NCI-H345 treated with DMSO at 0.1 percent for 48 hours (cell line): ENCODE results near the gene FAM83E.
"Not testable (repeated sequence)": the region's sequence is repeated elsewhere in the genome, so short reads cannot be mapped to it uniquely, and the experiment has no call there.

Experiments used
- DNase-seq: peaks from one replicate; lab custom pipeline; 2025; ENCODE audit not compliant: unreplicated experiment; lab: John Stamatoyannopoulos, UW

FAM83E gene

DNA sequence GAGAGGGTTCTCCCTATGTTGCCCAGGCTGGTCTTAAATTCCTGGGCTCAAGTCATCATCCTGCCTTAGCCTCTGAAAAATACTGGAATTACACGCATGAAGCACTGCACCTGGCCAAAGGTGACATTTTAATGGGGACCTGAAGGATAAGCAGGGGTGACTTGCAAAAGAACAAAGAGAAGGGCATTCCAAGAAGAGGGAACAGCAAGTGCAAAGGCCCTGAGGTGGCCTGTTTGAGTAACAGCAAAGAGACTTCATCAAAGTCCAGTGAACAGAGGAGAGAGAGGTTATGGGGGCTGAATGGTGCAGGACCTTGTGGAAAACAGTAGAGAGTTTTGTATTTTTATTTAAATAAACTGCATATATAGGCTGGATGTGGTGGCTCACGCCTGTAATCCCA lies 27.0 kb upstream of the FAM83E start:
- no peak for DNase-seq

DNA sequence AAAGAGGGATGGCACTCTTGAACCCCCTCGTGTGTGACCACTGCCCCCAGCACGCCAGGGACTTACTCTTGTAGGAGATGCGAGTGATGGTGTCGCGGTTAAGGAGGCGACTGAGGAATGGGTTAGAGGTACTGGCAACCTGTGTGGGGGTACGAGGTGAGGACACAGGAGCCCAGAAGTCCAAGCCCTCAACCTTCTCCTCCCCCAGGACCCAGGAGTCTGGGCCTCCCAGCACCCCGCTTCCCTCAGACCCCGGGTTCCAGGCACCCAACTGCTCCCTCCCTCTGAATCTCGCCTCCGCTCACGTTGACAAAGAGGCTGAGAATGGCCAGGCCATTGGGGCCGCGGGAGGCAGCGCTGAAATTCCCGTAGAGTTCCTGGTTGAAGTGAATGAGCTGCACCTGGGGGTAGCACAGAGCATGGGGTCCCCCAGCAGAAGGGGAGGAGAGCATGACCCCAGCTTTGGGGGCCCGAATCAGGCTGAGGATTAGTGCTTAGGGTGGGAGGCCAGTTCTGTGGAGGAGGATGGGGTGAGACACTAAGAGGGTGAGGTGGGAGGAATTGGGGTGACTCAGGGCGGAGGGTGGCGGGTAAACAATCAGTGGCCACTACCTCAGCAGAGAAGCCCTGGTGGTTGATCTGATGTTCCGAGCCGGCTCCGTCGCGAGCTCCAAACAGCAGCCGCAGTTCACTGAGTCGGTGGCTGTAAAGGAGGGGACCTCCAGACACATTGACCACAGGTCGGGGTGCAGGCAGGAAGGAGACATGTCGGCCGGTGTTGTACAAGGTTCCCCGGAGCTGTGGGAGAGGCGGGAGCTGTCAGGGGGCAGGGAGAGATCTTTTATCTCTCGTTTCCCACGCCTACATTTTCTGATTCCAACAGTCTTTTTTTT lies 24.9 kb upstream of the FAM83E start:
- DNase-seq, result no peak

DNA sequence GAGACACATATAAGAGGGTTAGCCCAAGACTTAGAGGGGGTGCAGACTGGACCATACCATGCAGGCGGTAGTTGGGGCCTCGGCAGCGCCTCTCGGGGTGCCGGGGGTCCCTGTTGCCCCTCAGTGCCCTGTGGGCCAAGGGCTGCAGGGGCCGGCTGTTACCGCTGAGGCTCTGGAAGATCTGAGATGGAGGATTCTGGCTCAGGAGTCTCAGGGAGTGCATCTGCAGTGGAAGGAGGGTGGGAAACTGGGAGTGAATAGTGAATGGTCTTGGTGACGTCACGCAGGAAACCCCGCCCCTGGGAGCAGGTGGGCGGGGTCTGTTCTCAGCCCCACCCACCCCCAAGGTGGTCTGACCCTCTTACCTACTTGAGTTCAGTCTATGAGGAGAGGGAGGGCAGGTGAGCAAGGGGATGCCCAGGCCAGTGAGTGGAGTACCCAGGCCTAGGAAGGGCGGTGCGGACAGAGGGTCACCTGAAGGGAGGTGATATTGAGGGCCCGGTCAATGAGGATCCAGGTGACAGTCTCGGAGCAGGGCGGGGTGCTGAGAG lies 24.0 kb upstream of the FAM83E start:
- no peak for DNase-seq

DNA sequence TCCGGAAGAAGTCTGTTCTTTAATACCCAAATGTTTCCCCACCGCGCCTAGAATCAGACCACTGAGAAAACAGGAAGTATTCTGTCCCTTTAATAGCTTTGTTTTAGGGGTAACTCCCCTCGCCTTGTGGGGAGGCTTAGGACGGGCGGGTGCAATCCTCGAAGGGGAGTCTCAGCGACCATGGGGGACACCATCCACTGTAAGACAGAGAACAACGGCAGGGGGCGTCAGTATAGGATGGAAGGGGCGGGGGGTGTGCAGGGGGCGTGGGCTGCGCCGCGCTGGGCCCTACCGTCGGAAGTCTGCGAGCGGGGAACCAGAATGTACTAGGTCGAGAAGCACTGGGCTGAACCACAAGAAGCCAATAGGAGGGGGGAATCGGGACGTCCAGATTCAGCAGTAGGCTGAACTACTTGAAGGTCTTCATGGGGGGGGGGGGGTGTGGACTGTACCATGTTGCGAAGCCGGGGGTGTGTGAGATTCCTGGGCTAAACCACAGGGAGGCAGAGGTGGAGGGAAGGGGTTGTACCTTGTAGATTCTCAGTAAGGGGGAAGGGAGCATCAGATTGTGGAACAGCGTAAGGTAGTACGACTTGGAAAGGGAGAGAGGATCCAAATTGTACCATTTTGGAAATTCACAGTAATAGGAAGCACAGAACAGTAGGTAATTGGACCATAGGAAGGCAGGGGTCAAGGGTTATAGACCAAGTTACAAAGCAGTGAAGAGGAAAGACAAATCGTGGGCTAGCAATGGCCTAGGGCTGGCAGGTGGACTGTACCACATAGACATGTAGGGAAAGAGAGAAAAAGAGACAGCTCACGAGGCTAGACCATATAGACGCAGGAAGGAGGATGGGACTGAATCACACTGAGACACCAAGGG lies 23.3 kb upstream of the FAM83E start:
- DNase-seq, result peak; percentile 37

- peak; percentile 72 for DNase-seq
These were observed 22.6 kb upstream of the FAM83E start for GRCh38 chr19:48637449-48637947.

- no peak for DNase-seq
These were observed 22.1 kb upstream of the FAM83E start, which contains the start of gene DBP for GRCh38 chr19:48636859-48637448. Gene DBP (minus strand): TSS chr19:48637379. CDS start chr19:48636994, 385 bp downstream.

DNA sequence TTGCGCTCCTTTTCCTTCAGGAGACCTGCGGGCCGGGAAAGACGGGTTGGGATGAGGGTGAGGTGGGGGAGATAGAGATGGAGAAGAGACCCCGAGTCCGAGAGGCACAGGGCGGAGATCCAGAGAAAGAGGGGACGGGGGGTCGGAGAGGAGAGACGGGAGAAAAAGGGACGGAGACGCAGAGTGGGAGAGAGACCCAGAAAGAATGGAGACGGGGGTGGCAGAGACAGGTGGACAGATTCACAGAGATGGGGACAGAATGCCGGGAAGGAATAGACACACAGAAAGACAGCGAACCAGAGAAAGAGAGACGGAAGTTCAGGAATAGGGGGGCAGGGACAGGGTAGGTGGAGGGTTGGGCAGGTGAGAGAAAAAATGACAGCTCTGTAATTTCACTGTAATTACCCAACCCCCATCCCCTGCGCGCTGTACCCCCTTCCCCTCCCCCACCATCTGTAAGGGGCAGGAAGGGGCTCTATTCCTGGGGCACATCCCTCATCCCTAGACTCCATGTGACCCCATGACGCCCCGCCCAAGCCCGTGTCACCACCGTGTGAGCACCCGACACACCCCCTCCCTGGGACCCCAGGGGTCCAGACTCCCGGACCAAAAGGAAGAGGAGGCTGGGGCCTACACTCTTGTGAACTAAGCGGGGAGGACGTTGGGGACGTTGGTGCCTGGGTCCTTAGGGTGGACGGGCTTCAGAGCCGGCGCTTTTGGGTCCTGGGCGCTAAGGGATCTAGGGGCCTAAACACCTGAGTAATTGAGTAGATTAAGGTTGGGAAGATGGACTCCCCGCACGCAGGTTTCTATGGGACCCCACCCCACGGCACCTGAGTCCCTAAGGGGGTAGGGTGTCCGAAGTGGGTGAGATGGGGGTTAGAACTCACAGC lies 21.3 kb upstream of the FAM83E start:
- DNase-seq, result no peak

- no peak for DNase-seq
These were observed 20.5 kb upstream of the FAM83E start for GRCh38 chr19:48635263-48635965.

GRCh38 chr19:48634424-48635262 lies 19.8 kb upstream of the FAM83E start:
- peak; percentile 66 for DNase-seq

DNA sequence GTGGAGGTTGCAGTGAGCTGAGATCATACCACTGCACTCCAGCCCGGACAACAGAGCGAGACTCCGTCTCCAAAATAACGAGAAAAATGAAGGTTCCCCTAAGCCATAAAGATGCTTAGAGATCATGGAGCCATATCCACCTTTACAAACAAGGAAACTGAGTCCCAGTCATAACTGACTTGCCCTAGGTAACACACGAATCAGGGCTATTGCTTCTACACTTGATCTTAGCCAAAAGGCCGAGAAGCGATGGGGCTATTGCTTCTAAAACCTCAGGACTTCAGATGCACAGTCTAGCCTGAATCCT lies 19.1 kb upstream of the FAM83E start:
- DNase-seq, result no peak

- no peak for DNase-seq
These were observed 18.5 kb upstream of the FAM83E start for GRCh38 chr19:48633148-48634035.

GRCh38 chr19:48632692-48633147 lies 17.8 kb upstream of the FAM83E start:
- no peak for DNase-seq

DNA sequence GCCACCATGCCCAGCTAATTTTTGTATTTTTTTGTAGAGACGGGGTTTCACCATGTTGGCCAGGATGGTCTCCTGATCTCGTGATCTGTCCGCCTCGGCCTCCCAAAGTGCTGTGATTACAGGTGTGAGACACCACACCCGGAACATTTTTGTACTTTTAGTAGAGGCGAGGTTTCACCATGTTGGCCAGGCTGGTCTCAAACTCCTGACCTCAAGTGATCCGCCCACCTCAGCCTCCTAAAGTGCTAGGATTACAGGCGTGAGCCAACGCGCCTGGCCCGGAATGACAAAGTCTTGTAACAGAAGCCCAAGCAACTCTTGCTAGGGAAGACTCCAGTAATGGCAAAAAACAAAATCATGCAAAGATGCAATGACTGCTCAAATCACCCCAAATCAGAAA lies 17.4 kb upstream of the FAM83E start:
- DNase-seq, result not testable (repeated sequence)

DNA sequence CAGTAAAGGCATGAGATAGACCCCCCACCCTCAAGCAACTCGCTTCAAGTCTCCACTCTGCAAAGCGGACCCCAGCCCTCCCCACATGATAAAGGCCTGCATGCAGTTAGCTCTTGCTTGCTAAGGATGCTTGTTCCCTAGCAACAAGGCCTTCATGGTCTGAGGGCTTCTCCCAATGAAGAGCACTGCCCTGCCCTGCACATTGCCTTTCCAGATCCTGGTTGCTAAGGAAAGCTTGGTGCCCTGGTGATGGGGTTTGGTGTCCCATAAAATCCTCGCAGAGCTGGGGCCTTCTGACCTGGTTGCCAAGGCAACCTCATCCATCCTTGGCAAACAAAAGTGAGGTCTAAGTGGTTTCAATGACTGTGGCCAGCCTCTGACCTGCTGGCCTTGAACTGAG lies 16.3 kb upstream of the FAM83E start:
- DNase-seq, result no peak

GRCh38 chr19:48630296-48631063 lies 15.6 kb upstream of the FAM83E start:
- DNase-seq, result no peak

DNA sequence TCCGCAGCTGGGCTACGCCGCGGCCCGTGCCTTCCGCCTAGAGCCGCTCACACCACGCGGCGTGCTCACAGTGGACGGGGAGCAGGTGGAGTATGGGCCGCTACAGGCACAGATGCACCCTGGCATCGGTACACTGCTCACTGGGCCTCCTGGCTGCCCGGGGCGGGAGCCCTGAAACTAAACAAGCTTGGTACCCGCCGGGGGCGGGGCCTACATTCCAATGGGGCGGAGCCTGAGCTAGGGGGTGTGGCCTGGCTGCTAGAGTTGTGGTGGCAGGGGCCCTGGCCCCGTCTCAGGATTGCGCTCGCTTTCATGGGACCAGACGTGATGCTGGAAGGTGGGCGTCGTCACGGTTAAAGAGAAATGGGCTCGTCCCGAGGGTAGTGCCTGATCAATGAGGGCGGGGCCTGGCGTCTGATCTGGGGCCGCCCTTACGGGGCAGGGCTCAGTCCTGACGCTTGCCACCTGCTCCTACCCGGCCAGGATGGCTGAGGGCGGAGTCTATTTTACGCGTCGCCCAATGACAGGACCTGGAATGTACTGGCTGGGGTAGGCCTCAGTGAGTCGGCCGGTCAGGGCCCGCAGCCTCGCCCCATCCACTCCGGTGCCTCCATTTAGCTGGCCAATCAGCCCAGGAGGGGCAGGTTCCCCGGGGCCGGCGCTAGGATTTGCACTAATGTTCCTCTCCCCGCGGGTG lies 14.9 kb upstream of the FAM83E start:
- no peak for DNase-seq
